NCI-H1092 (cell line): ENCODE measurements around the gene TTYH3.
"Not testable (repeated sequence)": the region's sequence is repeated elsewhere in the genome, so short reads cannot be mapped to it uniquely, and the experiment has no call there.

ENCODE experiments used
- DNase-seq: peaks from one replicate; lab custom pipeline; 2025; lab: John Stamatoyannopoulos, UW

TTYH3 gene, protein sequence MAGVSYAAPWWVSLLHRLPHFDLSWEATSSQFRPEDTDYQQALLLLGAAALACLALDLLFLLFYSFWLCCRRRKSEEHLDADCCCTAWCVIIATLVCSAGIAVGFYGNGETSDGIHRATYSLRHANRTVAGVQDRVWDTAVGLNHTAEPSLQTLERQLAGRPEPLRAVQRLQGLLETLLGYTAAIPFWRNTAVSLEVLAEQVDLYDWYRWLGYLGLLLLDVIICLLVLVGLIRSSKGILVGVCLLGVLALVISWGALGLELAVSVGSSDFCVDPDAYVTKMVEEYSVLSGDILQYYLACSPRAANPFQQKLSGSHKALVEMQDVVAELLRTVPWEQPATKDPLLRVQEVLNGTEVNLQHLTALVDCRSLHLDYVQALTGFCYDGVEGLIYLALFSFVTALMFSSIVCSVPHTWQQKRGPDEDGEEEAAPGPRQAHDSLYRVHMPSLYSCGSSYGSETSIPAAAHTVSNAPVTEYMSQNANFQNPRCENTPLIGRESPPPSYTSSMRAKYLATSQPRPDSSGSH

DNA sequence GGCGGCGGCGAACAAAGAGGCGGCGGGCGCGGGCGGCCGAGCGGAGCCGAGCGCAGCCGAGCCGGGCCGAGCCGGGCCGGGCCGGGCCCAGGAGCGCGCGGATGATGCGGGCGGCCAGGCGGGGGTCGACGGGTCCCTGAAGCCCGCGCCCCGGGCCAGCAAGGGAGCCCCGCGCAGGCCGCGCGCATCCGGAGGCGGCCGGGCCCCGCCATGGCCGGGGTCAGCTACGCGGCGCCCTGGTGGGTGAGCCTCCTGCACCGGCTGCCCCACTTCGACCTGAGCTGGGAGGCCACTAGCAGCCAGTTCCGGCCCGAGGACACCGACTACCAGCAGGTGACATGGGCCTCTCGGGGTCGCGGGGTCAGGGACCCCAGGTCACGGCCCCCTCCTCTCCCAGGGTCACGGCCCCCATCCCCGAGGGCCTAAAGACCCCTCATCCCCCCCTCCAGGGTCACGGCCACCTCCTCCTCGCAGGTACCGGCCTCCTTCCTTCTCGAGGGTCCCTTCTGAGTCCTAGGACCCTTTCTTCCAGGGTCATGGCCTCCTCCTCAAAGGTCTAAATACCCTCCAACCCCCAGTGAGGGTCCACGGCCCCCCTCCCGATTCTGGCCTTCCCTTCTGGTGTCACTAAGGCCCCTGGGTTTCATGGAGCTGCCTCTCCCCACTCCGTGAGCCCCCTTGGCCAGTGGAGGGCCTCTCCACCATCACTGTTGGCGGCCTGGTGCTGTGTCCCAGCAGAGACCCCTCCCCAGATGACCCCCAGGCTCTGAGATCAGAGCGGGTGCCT is at the start of gene TTYH3:
Gene TTYH3, plus strand, starts transcription at position 41 of the 787 bp plus-strand sequence. Its CDS starts 170 bp downstream, at position 211.
- DNase-seq, result no peak

DNA sequence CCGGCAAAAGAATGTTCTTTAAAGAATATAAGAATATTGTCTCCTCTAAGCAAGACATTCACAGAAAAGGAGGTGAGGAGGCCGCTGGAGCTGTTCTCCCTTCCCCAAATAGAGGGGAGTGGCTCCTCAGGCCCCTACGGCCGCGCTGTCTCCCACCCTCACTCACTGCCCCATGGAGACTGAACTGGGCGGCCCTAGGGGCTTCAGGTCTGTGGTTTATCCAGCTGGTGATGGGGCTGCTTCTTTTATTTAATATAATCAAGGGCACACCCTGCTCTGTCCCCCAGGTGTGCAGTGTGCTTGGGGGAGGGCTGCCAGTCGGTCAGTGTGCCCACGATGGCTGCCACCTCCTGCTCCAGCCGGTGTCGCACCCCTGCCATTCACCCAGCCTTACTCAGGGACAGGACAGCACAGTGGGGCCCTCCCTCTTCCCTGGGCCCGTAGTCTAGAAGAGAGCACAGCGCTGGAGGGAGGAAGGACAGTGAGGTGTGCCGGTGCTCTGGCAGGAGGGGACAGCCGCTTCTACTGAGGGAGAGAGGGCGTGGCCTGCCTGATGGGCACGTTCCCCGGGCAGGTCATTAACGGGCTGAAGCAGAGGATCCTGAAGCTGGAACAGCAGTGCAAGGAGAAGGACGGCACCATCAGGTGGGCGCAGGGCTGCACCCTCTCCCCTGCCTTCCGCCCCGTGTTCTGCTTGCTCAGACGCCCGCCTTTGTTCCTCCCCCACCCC is 49.6 kb upstream of the TTYH3 start:
- DNase-seq, result no peak

DNA sequence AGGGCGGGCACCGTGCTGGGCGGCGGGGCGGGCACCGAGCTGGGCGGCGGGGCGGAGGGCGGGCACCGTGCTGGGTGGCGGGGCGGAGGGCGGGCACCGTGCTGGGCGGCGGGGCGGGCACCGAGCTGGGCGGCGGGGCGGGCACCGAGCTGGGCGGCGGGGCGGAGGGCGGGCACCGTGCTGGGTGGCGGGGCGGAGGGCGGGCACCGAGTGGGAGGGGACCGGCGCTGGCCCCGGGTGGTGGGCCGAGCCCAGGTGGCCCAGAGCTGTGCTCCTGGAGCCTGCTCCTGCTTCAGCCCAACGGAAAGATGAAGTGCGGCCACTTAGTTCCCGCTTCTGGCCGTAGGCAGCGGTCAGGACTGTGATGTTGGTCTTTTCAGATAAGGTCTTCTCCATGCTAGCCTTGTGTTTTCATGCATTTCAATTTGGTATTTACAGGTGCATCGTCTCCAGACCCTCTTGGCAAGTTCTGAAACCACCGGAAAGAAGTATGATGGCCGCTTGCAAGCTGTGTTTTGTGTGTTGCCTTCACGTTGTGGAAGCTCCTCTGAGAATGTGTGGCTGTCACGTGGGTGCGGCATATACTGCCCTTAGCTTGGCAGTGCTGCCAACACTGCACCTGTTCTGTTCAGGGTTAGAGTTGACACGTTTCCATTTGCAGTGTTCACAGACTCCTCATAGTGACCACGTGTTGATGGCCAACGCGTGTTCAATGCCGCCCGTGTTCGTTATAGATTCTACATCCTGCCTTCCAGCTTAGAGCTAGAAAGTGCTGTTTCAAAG is 47.8 kb upstream of the TTYH3 start:
- DNase-seq, result no peak

DNA sequence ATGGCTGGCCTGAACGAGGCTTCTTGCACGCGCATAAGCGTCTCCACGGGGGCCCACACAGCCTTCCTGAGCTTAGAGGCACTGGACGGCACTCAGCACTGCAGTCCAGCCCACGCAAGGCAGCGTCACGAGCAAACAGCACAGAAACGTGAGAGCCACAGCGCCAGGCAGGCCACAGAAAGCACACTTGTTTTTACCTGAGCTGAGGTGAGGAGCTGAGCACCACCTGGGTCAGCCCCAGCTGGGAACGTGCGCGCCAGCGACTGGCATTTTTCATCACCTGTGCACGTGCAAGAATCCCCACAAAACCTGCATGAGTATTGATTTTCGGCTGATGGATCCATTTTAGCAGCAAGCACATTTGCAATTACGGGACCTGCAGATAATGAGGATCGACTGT is 46.3 kb upstream of the TTYH3 start:
- DNase-seq, result no peak

DNA sequence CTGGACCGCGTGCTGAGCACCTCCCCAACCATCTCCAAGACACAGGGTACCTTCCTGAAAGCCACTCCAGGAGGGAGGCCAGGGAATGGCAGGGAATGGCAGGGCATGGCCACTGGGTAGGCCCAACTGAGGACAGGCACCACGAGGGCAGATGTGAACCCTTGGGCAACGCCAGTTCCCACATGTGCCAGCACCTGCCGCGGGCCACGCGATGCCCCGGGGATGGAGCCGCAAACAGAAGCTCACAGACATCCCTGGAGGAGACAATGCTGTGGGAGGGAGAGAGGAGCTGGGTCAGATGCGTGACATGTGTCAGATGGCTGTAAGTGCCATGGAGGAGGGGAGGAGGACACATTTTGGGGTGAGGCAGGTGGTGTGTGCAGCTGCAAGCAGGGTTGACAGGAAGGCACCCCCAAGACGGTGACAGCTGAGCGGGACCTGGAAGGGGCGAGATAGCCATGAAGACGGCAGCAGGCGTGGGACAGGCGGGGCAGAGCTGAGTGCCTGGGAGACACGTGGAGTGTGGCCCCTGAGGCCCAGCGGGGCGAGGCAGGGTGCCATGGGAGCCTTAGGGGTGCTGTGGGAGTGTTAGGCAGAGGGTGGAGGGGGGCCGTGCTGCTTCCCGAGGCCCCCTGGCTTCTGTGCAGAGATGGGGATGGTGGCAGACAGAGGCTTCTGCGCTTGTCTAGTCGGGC is 45.3 kb upstream of the TTYH3 start:
- DNase-seq, result no peak

DNA sequence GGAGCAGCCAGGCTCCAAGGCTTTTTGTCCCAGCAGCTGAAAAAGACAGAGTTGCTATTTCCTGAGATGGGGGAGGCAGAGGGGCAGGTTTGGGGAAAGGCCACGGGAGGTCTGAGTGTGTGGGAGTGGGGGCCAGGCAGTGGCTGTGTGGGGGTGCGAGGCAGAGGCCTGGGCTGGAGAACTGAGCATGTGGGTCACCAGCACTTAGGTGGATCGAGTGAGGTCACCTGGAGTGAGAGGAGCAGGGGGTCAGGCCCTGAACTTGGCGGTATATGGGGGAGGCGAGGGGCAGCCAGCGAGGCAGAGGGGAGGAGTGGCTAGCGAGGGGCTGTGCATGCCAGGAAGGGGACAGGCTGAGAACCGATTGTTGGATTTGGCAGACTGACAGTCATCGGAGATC is 44.7 kb upstream of the TTYH3 start:
- no peak for DNase-seq

DNA sequence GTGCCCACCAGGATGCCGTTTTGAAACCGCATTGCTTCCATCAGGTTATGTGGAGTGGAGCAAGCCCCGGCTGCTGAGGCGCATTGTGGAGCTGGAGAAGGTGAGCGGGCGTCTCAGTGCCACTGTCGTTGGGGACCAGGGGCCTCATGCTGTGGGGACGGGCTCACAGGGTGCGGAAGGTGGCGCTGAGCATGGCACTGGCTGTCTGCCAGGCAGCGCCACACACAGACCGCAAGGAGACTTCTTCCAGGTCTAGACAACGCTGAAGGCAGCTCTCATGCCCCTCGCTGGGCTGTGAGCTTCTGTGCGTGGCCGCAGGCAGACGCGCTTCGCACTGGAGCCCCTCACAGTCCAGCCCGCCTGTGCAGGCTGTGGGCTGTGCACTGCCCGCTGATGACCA is 44.0 kb upstream of the TTYH3 start:
- DNase-seq, result no peak

DNA sequence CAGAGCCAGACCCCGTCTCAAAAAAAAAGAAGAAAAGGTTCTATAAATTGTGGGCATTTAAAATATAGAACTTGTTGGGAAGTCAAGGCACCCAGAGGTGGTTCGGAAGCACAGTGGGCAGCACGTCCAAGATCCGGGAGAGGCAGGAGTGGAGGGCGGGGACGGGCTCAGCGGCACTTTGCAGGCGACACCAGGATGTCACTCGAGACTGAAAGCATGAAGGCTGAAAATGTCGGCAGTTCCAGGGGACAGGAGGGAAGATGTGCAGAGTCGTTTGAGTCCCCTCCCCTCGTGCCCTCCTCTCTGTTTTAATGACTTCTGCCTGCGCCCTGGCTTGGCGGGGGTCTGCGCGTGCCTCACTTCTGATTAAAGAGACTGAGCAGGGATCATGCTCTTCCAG is 42.4 kb upstream of the TTYH3 start:
- no peak for DNase-seq

DNA sequence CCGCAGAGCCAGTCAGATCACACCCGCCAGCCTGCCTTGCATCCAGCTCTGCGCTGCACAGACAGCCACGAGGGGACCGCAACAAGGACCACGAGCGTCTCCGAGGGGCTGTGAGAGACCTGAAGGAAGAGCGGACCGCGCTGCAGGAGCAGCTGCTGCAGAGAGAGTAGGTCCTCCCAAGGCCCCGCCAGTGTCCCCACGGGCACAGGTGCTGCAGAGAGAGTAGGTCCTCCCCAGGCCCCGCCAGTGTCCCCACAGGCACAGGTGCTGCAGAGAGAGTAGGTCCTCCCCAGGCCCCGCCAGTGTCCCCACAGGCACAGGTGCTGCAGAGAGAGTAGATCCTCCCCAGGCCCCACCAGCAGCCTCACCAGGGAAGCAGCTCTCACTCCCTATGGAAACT is 41.8 kb upstream of the TTYH3 start:
- DNase-seq, result not testable (repeated sequence)

DNA sequence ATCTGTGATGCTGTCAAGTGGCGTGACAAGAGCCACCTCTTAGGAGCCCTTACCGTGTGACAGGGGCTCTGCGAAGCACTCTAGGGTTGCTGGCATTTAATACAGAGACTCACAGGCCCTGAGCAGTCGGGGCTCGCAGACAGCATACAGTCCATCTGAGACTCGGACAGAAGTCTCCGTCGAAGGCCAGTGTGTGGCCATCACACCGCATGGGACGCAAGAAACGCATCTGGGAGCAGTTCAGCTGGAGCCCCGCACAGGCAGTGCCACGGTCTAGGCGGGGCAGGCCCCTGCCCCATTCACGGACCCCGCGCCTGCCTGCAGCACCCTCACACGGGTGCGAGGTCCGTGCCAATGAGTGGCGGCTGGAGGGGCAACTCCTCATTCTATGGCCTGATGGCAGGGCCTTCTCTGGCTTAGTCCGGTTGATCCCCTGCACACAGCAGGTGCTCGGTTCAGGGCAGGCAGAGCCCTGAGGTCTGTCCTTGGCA is 39.4 kb upstream of the TTYH3 start:
- no peak for DNase-seq

DNA sequence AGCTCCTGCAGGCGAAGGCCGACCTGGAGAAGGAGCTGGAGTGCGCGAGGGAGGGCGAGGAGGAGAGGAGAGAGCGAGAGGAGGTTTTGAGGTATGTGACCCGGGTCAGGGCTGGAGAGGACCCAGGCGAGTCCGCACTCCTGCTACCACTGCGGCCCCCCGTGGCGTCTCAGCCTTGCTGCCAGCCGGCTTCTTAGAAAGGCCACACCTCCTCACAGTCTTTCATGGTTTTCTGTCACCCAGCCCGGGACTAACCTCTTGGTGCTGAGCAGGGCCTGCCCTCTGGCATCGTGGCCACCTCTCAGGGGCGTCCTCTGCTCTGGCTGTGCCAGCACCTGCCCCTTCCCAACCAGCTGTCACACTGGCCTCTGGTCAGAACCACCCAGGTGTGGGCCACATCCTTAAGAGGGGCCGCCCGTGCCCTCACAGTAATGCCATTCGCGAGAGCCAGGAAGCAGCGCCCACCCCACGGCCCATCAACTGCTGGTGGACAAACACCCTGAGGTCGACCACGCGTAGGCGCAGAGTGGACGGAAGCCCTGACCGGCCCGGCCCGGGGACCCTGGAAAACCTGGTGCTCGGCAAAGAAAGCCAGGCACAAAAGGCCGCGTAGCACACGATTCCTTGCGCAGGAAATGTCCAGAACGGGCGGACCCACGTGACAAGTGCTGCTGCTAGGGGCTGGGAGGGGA is 38.6 kb upstream of the TTYH3 start:
- DNase-seq, result no peak

DNA sequence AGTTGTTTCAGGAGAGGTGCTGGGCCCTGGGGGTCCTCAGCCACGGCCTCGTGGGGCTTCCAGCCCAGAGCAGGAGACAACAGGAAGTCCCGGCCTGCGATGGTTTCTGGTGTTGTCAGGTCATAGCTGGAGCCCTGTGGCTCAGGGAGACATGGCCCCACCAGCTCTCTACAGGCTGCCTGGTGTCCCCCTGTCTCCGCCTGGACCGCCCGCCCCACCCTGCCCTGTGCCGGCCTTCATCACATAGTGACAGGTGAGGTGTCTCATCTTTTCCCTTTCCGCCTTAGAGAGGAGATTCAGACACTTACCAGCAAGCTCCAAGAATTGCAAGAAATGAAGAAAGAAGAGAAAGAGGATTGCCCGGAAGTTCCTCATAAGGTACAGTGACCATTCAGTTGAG is 37.2 kb upstream of the TTYH3 start:
- DNase-seq, result no peak

DNA sequence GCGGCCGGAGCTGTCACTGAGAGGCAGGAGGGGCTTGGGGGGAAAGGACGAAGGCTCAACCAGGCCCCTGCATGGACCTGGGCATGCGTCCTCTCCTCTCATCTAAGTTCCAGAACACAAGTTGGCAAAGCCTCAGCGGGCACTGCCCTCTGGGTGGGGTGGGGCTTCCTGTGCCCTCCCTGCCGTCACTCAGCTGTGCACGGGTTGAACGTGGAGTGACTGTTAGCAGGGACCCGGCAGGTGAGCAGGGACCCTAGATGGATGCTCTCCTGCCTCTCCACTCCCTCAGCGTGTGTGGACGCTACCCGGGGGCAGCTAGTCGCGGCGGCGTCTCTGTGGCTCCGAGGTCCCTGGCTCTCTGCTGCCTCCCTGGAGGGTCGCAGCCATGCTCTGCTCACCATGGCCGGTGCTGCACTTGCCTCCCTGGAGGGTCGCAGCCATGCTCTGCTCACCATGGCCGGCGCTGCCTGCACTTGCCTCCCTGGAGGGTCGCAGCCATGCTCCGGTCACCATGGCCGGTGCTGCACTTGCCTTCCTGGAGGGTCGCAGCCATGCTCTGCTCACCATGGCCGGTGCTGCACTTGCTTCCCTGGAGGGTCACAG is 36.4 kb upstream of the TTYH3 start:
- no peak for DNase-seq

DNA sequence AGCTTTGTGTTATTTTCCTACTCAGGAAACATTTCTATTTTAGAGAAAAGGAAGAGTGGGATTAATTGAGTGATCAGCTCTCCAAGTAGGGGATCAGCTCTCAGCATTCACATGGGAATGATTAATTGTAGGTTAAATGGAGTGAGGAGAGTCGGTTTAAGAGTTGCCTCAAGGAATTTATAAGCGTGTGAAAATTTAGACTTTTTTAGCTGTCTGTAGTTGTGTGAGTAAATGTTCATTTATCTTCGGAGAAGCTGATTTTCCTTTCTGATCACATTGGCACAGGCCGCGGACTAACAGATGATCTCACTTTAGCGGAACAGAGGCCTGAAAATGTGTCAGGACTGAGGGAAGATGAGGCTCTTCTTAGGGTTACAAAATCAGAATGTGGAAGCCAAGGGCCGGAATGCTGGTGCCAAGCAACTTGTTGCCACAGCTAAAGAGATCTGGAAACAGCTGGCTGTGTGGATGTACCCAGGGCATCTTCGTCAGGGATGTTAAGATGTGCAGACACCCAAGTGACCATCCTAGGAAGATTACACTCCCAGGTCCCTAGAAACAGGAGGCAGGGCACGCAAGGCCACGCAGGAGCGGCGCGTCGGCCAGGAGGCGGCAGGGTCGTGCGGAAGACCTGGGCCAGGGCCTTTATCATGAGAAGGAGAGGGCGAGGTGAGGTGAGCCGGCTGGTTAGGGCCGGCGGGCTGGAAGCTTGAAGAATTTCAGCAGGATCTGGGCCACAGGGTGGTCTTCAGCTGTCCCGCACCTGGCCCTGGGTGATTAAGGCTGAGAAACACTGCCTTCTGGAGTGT is 35.1 kb upstream of the TTYH3 start:
- no peak for DNase-seq

DNA sequence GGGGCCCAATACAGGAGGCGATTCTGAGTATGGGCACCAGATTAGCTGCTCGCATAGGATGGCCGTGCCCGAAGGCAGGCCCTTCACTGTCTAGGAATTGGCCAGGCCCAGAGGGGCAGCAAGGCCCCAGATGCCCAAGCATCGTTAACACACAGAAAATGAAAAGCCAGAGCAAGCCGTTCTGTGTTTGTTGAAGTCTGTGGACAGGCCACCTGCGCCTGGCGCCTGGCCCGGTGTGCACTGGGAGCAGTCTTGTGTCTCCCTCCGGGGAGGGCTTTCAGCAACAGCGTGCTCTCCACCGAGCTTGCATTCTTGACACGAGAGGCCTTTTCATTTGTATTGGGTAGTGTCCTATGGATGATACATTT is 34.5 kb upstream of the TTYH3 start:
- DNase-seq, result no peak

DNA sequence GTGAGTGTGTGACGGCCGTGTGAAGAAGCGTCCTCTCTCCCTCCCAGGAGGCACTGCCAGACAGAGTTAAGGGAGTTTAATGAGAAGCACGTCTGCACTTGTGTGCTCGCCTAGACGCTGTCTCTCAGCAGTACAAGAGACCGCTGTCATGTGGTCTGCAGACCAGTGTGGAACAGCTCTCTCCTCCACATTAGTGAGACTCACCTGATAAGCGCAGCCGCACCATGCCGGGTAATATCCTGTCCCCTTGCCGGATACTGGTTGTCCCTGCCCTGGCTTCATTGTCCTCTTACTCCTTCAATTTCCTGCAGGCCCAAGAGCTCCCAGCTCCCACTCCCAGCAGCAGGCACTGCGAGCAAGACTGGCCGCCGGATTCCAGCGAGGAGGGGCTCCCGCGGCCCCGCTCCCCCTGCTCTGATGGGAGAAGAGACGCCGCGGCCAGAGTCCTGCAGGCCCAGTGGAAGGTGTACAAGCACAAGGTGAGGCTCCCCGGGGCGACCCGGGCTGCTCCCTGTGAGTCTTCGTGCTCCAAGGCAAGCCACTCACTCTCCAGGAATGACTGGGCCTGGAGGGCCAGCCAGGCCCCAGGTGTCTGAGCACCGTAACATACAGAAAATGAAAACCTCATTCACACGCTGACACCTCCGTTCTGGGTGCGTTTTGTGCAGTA is 33.5 kb upstream of the TTYH3 start:
- DNase-seq, result no peak

DNA sequence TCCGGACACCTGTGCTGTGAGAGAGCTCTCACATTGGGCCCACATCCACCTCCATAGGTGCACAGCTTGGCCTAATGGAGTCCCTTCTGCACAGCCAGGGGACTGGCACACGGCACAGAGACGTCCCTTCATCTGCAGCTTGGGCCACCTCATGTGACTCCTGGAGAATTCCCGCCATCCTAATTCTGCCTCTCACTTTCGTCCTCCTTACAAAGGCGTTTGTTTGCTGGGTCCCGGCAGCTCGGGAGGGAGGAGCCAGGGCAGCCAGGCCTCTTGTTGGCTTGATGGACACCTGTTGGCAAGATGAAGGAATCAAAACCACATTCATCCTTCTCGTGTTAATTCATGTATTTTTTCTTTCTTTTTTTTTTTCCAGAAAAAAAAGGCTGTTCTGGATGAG is 30.7 kb upstream of the TTYH3 start:
- no peak for DNase-seq

DNA sequence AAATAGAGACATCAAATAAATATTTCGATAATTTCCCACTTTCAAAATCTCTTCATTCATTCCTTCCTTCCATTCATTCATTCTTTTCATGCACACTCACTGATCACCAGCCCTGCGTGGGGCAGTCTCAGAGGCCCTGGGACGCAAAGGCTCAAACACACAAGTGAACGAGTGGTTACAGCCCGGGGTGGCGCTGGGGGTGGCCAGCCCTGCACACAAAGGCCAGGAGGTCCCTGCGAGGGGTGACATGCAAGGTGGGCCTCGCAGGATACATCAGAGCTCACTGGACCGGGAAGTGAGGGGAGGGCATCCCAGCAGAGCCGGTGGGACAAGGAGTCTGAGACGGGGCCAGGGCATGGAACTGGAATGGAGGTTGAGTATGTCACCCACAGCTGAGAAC is 29.9 kb upstream of the TTYH3 start:
- DNase-seq, result no peak
